Osteocyte (in vitro differentiated cells): ENCODE results near the gene TTLL11. TPM values are rescaled to one million over a fixed set of nuclear protein-coding genes. Genes with fewer than 3 reads are reported as not detected.

Experiments used
- DNase-seq: peaks from one replicate; pipeline ENCODE4 v3.0.0; 2021; ENCODE audit warnings: mixed read lengths; ENCODE audit not compliant: unreplicated experiment; ENCODE audit errors: extremely low spot score
- H3K27ac Mint-ChIP-seq: one replicate; pipeline ENCODE4 v1.8.0; 2021; ENCODE audit warnings: mild to moderate bottlenecking, mixed read lengths; ENCODE audit not compliant: unreplicated experiment
- H3K27me3 Mint-ChIP-seq: one replicate; pipeline ENCODE4 v1.8.0; 2021; ENCODE audit warnings: mixed read lengths; ENCODE audit not compliant: unreplicated experiment
- H3K36me3 Mint-ChIP-seq: one replicate; pipeline ENCODE4 v1.8.0; 2021; ENCODE audit warnings: mixed read lengths; ENCODE audit not compliant: unreplicated experiment
- H3K4me1 Mint-ChIP-seq: one replicate; pipeline ENCODE4 v1.8.0; 2021; ENCODE audit warnings: mixed read lengths; ENCODE audit not compliant: unreplicated experiment
- H3K4me3 Mint-ChIP-seq: one replicate; pipeline ENCODE4 v1.8.0; 2021; ENCODE audit warnings: mild to moderate bottlenecking, moderate library complexity, mixed read lengths; ENCODE audit not compliant: unreplicated experiment
- H3K9me3 Mint-ChIP-seq: one replicate; pipeline ENCODE4 v1.8.0; 2021; ENCODE audit warnings: mixed read lengths; ENCODE audit not compliant: unreplicated experiment
- CTCF ChIP-seq: fragments of 200-600 bp; sonication (generic); IDR thresholded peaks from 2 replicates; pipeline ENCODE4 v1.5.0; 2021; ENCODE audit warnings: antibody characterized with exemption, mild to moderate bottlenecking, moderate library complexity
- total RNA-seq: library from RNA; stranded (reverse); gene quantifications from 2 replicates; pipeline ENCODE4 v1.2.1, GENCODE V29; 2021

TTLL11 gene
- total RNA-seq, 1 donor from 2014 or later: 6.0 TPM

- Mint-ChIP-seq H3K4me3 (no peak overlapping the region), H3K27ac (no peak overlapping the region), H3K27me3 (no peaks in the 10 kb centered on the region), H3K36me3 (peaks cover 2% of the 10 kb centered on the region), H3K4me1 (peaks cover 8% of the 10 kb centered on the region), H3K9me3 (no peaks in the 10 kb centered on the region)
- peak; percentile 91 for TF ChIP-seq CTCF
- DNase-seq: no peak
Observed at GRCh38 chr9:121992571-121993212, 100.4 kb downstream of the TTLL11 start.

- Mint-ChIP-seq H3K27ac (no peak overlapping the region), H3K27me3 (no peaks in the 10 kb centered on the region), H3K36me3 (peaks cover 2% of the 10 kb centered on the region), H3K4me1 (no peaks in the 10 kb centered on the region), H3K9me3 (no peaks in the 10 kb centered on the region), H3K4me3 (no peak overlapping the region)
- TF ChIP-seq CTCF: no peak
- DNase-seq: no peak
Observed at GRCh38 chr9:121991307-121991661, 101.8 kb downstream of the TTLL11 start.

- no peaks in the 10 kb centered on the region for H3K27me3 Mint-ChIP-seq
Observed at GRCh38 chr9:121990600-121991306, 102.4 kb downstream of the TTLL11 start.

GRCh38 chr9:121989010-121989409 is 104.1 kb downstream of the TTLL11 start:
- Mint-ChIP-seq H3K9me3 (no peaks in the 10 kb centered on the region), H3K27me3 (no peaks in the 10 kb centered on the region), H3K4me1 (peaks cover 10% of the 10 kb centered on the region), H3K27ac (no peak overlapping the region), H3K4me3 (no peak overlapping the region), H3K36me3 (peaks cover 2% of the 10 kb centered on the region)
- peak; percentile 39 for TF ChIP-seq CTCF
- DNase-seq: no peak

More at GRCh38 chr9:121990600-121991306, 102.4 kb downstream of the TTLL11 start:
- no peak overlapping the region for H3K27ac Mint-ChIP-seq
- no peak for TF ChIP-seq CTCF
- peaks cover 2% of the 10 kb centered on the region for H3K36me3 Mint-ChIP-seq
- no peak for DNase-seq
- H3K9me3 Mint-ChIP-seq: no peaks in the 10 kb centered on the region
- no peak overlapping the region for H3K4me3 Mint-ChIP-seq
- H3K4me1 Mint-ChIP-seq: no peaks in the 10 kb centered on the region

GRCh38 chr9:121987314-121987713 is 105.8 kb downstream of the TTLL11 start:
- H3K4me3 Mint-ChIP-seq: no peak overlapping the region
- no peaks in the 10 kb centered on the region for H3K9me3 Mint-ChIP-seq
- no peak for DNase-seq
- TF ChIP-seq CTCF: no peak
- no peak overlapping the region for H3K27ac Mint-ChIP-seq
- H3K27me3 Mint-ChIP-seq: no peaks in the 10 kb centered on the region
- H3K4me1 Mint-ChIP-seq: peaks cover 10% of the 10 kb centered on the region
- peaks cover 2% of the 10 kb centered on the region for H3K36me3 Mint-ChIP-seq
